Activated CD4-positive, alpha-beta T cell treated with anti-CD3 and anti-CD28 coated beads, Interleukin-10, Interleukin-2, amounts not matched to agents 100 ng/mL and 50 ng/mL, durations not matched to agents 16 hours and 8 hours (primary cell): ENCODE results near the gene OSBPL5.

Source experiments
- DNase-seq: peaks from one replicate; pipeline ENCODE4 v3.0.0-alpha.2; 2020

OSBPL5 gene

GRCh38 chr11:3093281-3094191, 71.6 kb downstream of the OSBPL5 start:
- no peak for DNase-seq

- no peak for DNase-seq
These were observed 72.4 kb downstream of the OSBPL5 start for GRCh38 chr11:3092603-3093141.

GRCh38 chr11:3091846-3092602, 73.1 kb downstream of the OSBPL5 start:
- peak; percentile 81 for DNase-seq

- no peak for DNase-seq
These were observed 73.8 kb downstream of the OSBPL5 start for GRCh38 chr11:3091081-3091845.

- DNase-seq = no peak
These were observed 74.8 kb downstream of the OSBPL5 start for GRCh38 chr11:3090096-3090901.

GRCh38 chr11:3089236-3090061, 75.7 kb downstream of the OSBPL5 start:
- DNase-seq = no peak

GRCh38 chr11:3088806-3089205, 76.3 kb downstream of the OSBPL5 start:
- no peak for DNase-seq

GRCh38 chr11:3087821-3088800, 77.0 kb downstream of the OSBPL5 start:
- DNase-seq = no peak

- DNase-seq = no peak
These were observed 77.7 kb downstream of the OSBPL5 start for GRCh38 chr11:3087373-3087772.

- no peak for DNase-seq
These were observed 78.4 kb downstream of the OSBPL5 start for GRCh38 chr11:3086671-3087150.

- DNase-seq = no peak
These were observed 79.0 kb downstream of the OSBPL5 start for GRCh38 chr11:3086114-3086513.

GRCh38 chr11:3085052-3085451, 80.1 kb downstream of the OSBPL5 start:
- DNase-seq = no peak

GRCh38 chr11:3083321-3083720, 81.8 kb downstream of the OSBPL5 start:
- no peak for DNase-seq

GRCh38 chr11:3081386-3081751, 83.7 kb downstream of the OSBPL5 start:
- DNase-seq = no peak

GRCh38 chr11:3080733-3081385, 84.3 kb downstream of the OSBPL5 start:
- no peak for DNase-seq

GRCh38 chr11:3080104-3080503, 85.0 kb downstream of the OSBPL5 start:
- DNase-seq = no peak

GRCh38 chr11:3077846-3078440, 87.2 kb downstream of the OSBPL5 start:
- no peak for DNase-seq

- DNase-seq = no peak
These were observed 87.8 kb downstream of the OSBPL5 start for GRCh38 chr11:3077189-3077836.
